ENCODE measurements around the gene CLOCK. TPM values are rescaled to one million over a fixed set of nuclear protein-coding genes. Genes with fewer than 3 reads are reported as not detected.
A peak's percentile ranks its signal among the peaks of the same experiment; 100 is the strongest.

Gene CLOCK
- total and polyA plus RNA-seq, 10 of the 15 experiments (the other 5 are each of a cell fraction or from before 2014, with no cell fraction given), result 2.8 to 11.7 (median 10.4) TPM

GRCh38 chr4:55397520-55398321 lies 149.0 kb downstream of the CLOCK start (continued):
- TF ChIP-seq IRF5 (IDR thresholded peaks at IDR 0.05; ENCODE audit: borderline replicate concordance) (no peak), ZSCAN29 (IDR thresholded peaks at IDR 0.05) (no peak), RELB (IDR thresholded peaks at IDR 0.05; ENCODE audit: low read depth) (0 out of 2 replicates have a peak, but pooled peaks have one; percentile 15), CUX1 (IDR thresholded peaks at IDR 0.05; ENCODE audit: insufficient replicate concordance, low read depth, low read length) (no peak), NBN (IDR thresholded peaks at IDR 0.05) (peak; percentile 89), RB1 (IDR thresholded peaks at IDR 0.05; ENCODE audit: borderline replicate concordance) (no peak), KAT2A (conservative IDR thresholded peaks at IDR 0.05; ENCODE audit: control insufficient read depth, low read depth, low read length) (no peak)
